GM12878 (cell line): ENCODE data around the gene WARS2.

Source experiments
- CTCF ChIP-seq, 3 experiments: IDR thresholded peaks in 2 of 3; conservative IDR thresholded peaks in 1 of 3; 2 replicates each; pipeline ENCODE4 v1.5.1; 2011; ENCODE audit warnings: low read depth in 3 of 3, low read length in 3 of 3, mild to moderate bottlenecking in 3 of 3, control low read depth in 2 of 3, moderate library complexity in 2 of 3, inconsistent platforms in 1 of 3, mixed read lengths in 1 of 3; ENCODE audit not compliant: control insufficient read depth in 2 of 3, insufficient read depth in 1 of 3; ENCODE audit errors: extremely low read depth in 1 of 3
- EZH2 ChIP-seq: IDR thresholded peaks from 2 replicates; pipeline ENCODE4 v1.6.1; 2012; ENCODE audit warnings: low read depth, mild to moderate bottlenecking, control low read depth, inconsistent platforms, low read length, borderline replicate concordance; ENCODE audit not compliant: control insufficient read depth
- HCFC1 ChIP-seq: fragments of 150-350 bp; IDR thresholded peaks from 2 replicates; pipeline ENCODE4 v1.6.1; 2014; ENCODE audit warnings: low read length
- NBN ChIP-seq: fragments of 450-650 bp; IDR thresholded peaks from 2 replicates; pipeline ENCODE4 v1.6.1; 2016
- TARDBP ChIP-seq: IDR thresholded peaks from 2 replicates; pipeline ENCODE4 v1.6.1; 2016; ENCODE audit warnings: borderline replicate concordance
- ZNF274 ChIP-seq: IDR thresholded peaks from one replicate; pipeline ENCODE4 v1.8.0; 2011; ENCODE audit not compliant: insufficient read length, insufficient read depth
- TF ChIP-seq, protein P1 (sequence below): fragments of 150-350 bp; IDR thresholded peaks from 2 replicates; pipeline ENCODE4 v1.6.1; 2014; ENCODE audit warnings: mild to moderate bottlenecking, low read depth, low read length

DNA sequence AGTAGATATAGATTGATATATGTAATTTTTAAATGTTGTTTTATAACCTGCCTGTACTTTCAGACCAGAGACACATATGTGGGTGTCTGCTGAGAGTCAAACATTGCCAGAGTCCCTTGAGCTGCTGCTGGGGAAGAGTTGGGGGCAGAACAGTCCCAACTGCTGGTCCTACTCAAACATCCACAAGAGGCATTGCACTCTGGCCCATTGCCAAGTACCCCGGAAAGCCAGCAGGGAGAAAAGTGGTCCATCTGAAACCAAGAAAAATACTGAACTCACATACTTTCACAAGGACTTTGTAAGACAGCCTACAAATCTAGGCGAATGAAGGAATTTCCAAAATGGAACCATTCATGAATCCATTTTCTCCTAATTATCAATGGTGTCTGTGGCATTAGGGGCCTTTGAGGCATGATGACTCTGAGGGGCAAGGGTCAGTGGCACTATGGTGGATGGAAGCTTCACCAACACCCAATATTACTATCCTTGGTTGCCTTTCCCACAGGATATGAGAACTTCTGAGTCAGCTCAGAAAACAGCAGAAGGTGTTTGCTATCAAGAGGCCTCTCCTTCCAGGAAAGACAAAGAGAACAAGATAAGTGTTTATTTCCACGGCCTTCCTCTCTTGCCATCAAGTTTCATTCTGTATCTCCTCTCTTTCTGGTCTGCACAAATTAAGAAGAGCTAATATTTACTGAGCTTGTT, 145.0 kb downstream of the WARS2 start:
- TF ChIP-seq NBN (no peak), EZH2 (no peak), CTCF (IDR thresholded peaks at IDR 0.05 in 2 of 3, conservative IDR thresholded peaks at IDR 0.05 in 1 of 3; ENCODE audit: control insufficient read depth in 2 of 3, extremely low read depth in 1 of 3, insufficient read depth in 1 of 3, low read depth in 3 of 3, low read length in 3 of 3) (no peak), TARDBP (no peak), HCFC1 (no peak), ZNF274 (no peak)
- TF ChIP-seq, protein P1, sequence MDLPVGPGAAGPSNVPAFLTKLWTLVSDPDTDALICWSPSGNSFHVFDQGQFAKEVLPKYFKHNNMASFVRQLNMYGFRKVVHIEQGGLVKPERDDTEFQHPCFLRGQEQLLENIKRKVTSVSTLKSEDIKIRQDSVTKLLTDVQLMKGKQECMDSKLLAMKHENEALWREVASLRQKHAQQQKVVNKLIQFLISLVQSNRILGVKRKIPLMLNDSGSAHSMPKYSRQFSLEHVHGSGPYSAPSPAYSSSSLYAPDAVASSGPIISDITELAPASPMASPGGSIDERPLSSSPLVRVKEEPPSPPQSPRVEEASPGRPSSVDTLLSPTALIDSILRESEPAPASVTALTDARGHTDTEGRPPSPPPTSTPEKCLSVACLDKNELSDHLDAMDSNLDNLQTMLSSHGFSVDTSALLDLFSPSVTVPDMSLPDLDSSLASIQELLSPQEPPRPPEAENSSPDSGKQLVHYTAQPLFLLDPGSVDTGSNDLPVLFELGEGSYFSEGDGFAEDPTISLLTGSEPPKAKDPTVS, result no peak
